GM12878 (cell line): ENCODE measurements around the gene TMPRSS3. TPM values are rescaled to one million over a fixed set of nuclear protein-coding genes. Genes with fewer than 3 reads are reported as not detected.

Experiments
- BCL11A ChIP-seq: IDR thresholded peaks from 2 replicates; pipeline ENCODE4 v1.6.1; 2011; ENCODE audit warnings: low read depth, low read length
- BHLHE40 ChIP-seq, 2 experiments: fragments of 450-650 bp in 1 of 2; IDR thresholded peaks; 2 replicates each; pipeline ENCODE4 v1.6.1; 2011 to 2017; ENCODE audit warnings: low read depth in 2 of 2, borderline replicate concordance in 1 of 2, improper control_type of control experiment in 1 of 2, low read length in 1 of 2, mild to moderate bottlenecking in 1 of 2
- BRCA1 ChIP-seq: IDR thresholded peaks from 2 replicates; pipeline ENCODE4 v1.6.1; 2011; ENCODE audit warnings: low read depth, low read length, improper control_type of control experiment
- CBFB ChIP-seq: IDR thresholded peaks from 2 replicates; pipeline ENCODE4 v1.6.1; 2016; ENCODE audit warnings: antibody characterized with exemption, low read depth
- CREM ChIP-seq: IDR thresholded peaks from 2 replicates; pipeline ENCODE4 v1.6.1; 2014; ENCODE audit warnings: antibody characterized with exemption, low read depth
- EGR1 ChIP-seq, 2 experiments: IDR thresholded peaks; 1 replicate in 1 of 2; 2 replicates in 1 of 2; pipeline ENCODE4 v1.6.1; 2011 to 2012; ENCODE audit warnings: low read depth in 2 of 2, low read length in 2 of 2, borderline replicate concordance in 1 of 2, mild to moderate bottlenecking in 1 of 2, moderate library complexity in 1 of 2
- ETV6 ChIP-seq, 2 experiments: fragments of 450-650 bp in 1 of 2; IDR thresholded peaks in 1 of 2; conservative IDR thresholded peaks in 1 of 2; 2 replicates each; pipeline ENCODE4 v1.6.1; 2014; ENCODE audit warnings: antibody characterized with exemption in 1 of 2, borderline replicate concordance in 1 of 2, low read depth in 1 of 2, mild to moderate bottlenecking in 1 of 2, moderate library complexity in 1 of 2
- EZH2 ChIP-seq: IDR thresholded peaks from 2 replicates; pipeline ENCODE4 v1.6.1; 2012; ENCODE audit warnings: low read depth, mild to moderate bottlenecking, control low read depth, inconsistent platforms, low read length, borderline replicate concordance; ENCODE audit not compliant: control insufficient read depth
- IKZF1 ChIP-seq: fragments of 450-650 bp; conservative IDR thresholded peaks from 2 replicates; pipeline ENCODE4 v1.6.1; 2017; ENCODE audit warnings: antibody characterized with exemption, mild to moderate bottlenecking
- IRF4 ChIP-seq: IDR thresholded peaks from 2 replicates; pipeline ENCODE4 v1.6.1; 2011; ENCODE audit warnings: low read depth, low read length
- JUND ChIP-seq: IDR thresholded peaks from 2 replicates; pipeline ENCODE4 v1.6.1; 2012; ENCODE audit warnings: low read depth, mild to moderate bottlenecking, low read length, improper control_type of control experiment, moderate library complexity
- KAT2A ChIP-seq: conservative IDR thresholded peaks from 2 replicates; pipeline ENCODE4 v1.6.1; 2011; ENCODE audit warnings: low read depth, low read length; ENCODE audit not compliant: control insufficient read depth
- MTA2 ChIP-seq: fragments of 450-650 bp; IDR thresholded peaks from 2 replicates; pipeline ENCODE4 v1.6.1; 2016; ENCODE audit warnings: low read depth, mild to moderate bottlenecking, moderate library complexity
- MXI1 ChIP-seq: fragments of 150-350 bp; IDR thresholded peaks from 2 replicates; pipeline ENCODE4 v1.6.1; 2011; ENCODE audit warnings: low read depth, mild to moderate bottlenecking, inconsistent platforms, low read length, improper control_type of control experiment
- NFYA ChIP-seq: IDR thresholded peaks from 2 replicates; pipeline ENCODE4 v1.6.1; 2011; ENCODE audit warnings: low read depth, mild to moderate bottlenecking, low read length, improper control_type of control experiment, borderline replicate concordance
- PAX8 ChIP-seq: fragments of 450-650 bp; IDR thresholded peaks from 2 replicates; pipeline ENCODE4 v1.6.1; 2017; ENCODE audit warnings: mild to moderate bottlenecking, moderate library complexity
- POLR2A ChIP-seq: IDR thresholded peaks from 2 replicates; pipeline ENCODE4 v1.6.1; 2011; ENCODE audit warnings: low read depth, mild to moderate bottlenecking, low read length
- POU2F2 ChIP-seq: IDR thresholded peaks from 3 replicates; pipeline ENCODE4 v1.6.1; 2011; ENCODE audit warnings: low read depth, mild to moderate bottlenecking, low read length, borderline replicate concordance
- RBBP5 ChIP-seq: fragments of 200-600 bp; sonication (generic); conservative IDR thresholded peaks from 2 replicates; pipeline ENCODE4 v1.6.1; 2016
- TCF3 ChIP-seq: IDR thresholded peaks from 2 replicates; pipeline ENCODE4 v1.6.1; 2012; ENCODE audit warnings: low read depth, mild to moderate bottlenecking, low read length, borderline replicate concordance; ENCODE audit not compliant: insufficient read depth
- ZNF384 ChIP-seq: IDR thresholded peaks from 2 replicates; pipeline ENCODE4 v1.6.1; 2012; ENCODE audit warnings: low read depth, mild to moderate bottlenecking, low read length, improper control_type of control experiment, borderline replicate concordance
- ZSCAN29 ChIP-seq: fragments of 450-650 bp; IDR thresholded peaks from 2 replicates; pipeline ENCODE4 v1.6.1; 2017; ENCODE audit warnings: mild to moderate bottlenecking, moderate library complexity
- ZZZ3 ChIP-seq: IDR thresholded peaks from 2 replicates; pipeline ENCODE4 v1.6.1; 2011; ENCODE audit warnings: low read depth; ENCODE audit not compliant: control insufficient read depth, insufficient read length
- polyA plus RNA-seq, 11 experiments: library from polyadenylated mRNA; depleted of rRNA in 4 of 11; unstranded in 6 of 11; stranded (reverse) in 5 of 11; fragments of >200 nt; fragmentation: Nextera tagmentation in 4 of 11; fragmentation: Illumina TruSeq in 1 of 11; extraction: Ambion mirVana in 4 of 11; extraction: Trizol in 1 of 11; gene quantifications; 1 replicate in 1 of 11; 2 replicates in 10 of 11; pipeline versions ENCODE4 v1.2.1 to v1.2.3, GENCODE V29; 2011 to 2016; ENCODE audit warnings: inconsistent platforms in 2 of 11, missing spikeins in 2 of 11, low read depth in 1 of 11
- total RNA-seq, 4 experiments: library from RNA; depleted of rRNA in 3 of 4; stranded (reverse); fragments of >200 nt in 3 of 4; fragmentation: Illumina TruSeq in 1 of 4; extraction: Trizol in 1 of 4; gene quantifications; 2 replicates each; pipeline versions ENCODE4 v1.2.1 to v1.2.3, GENCODE V29; 2013 to 2021
- TF ChIP-seq, protein P1 (sequence below): fragments of 150-350 bp; IDR thresholded peaks from 2 replicates; pipeline ENCODE4 v1.6.1; 2016; ENCODE audit warnings: low read depth, low read length
- TF ChIP-seq, protein P2 (sequence below): fragments of 450-650 bp; IDR thresholded peaks from 2 replicates; pipeline ENCODE4 v1.6.1; 2016; ENCODE audit warnings: mild to moderate bottlenecking

TMPRSS3 gene
- total and polyA plus RNA-seq, 10 of the 15 experiments (the other 5 are each of a cell fraction or from before 2014, with no cell fraction given), result 0.51 to 1.5 (median 0.82) TPM; not detected in 1

DNA sequence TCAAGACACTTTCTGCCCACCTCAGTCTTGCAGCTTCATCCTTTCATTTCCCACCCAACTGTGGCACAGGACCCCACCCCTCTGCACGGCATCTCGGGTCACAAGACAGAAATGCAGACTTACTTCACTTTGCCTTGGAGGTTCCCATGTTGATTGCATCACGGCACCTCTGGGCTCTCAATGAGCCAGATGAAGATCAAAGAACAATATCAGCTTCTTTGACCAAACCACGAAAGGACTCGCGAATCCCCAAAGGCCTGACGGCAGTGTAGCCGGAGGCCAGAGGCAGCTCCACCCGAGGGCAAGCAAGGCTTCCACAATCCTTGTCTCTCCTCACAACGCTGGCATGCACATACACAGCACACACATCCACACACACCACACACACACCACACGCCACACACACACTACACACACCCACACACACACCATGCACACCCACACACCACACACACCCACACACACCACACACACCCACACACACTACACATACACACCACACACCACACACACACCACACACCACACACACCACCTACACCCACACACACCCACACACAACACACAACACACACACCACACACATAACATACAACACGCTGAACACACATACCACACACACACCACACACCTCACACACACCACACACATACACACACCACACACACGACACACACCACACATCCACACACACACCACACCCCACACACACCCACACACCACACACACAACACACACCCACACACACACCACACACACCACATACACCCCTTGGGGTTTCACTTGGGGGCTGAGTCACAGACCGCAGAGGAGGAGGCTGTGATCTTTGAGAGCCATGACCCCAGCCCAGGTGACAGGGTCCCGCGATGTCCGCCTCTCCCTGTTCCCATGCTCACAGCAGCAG lies 43.7 kb upstream of the TMPRSS3 start (continued):
- TF ChIP-seq IKZF1 (peak; percentile 47; the same call in 1 of the 2 replicates), KAT2A (no peak), MXI1 (no peak), BRCA1 (no peak), POU2F2 (peak; percentile 82; the same call in 1 of the 3 replicates), EZH2 (no peak), CREM (peak; percentile 74; the same call in 1 of the 2 replicates), POLR2A (no peak), BHLHE40 (IDR thresholded peaks at IDR 0.05; ENCODE audit: borderline replicate concordance in 1 of 2, low read depth in 2 of 2, low read length in 1 of 2) (peak; percentile 40 to 69; a peak in 3 of 4 replicates), CBFB (no peak; the same call in none of the 2 replicates), TCF3 (peak; percentile 58; the same call in 1 of the 2 replicates), NFYA (no peak), RBBP5 (no peak), ETV6 (conservative IDR thresholded peaks at IDR 0.05 in 1 of 2, IDR thresholded peaks at IDR 0.05 in 1 of 2; ENCODE audit: borderline replicate concordance in 1 of 2, low read depth in 1 of 2) (peak in 1 of 2 experiments; percentile 55; a peak in 2 of 4 replicates), MTA2 (peak; percentile 78), ZZZ3 (no peak), BCL11A (peak; percentile 91), ZNF384 (no peak), JUND (no peak), EGR1 (IDR thresholded peaks at IDR 0.05; ENCODE audit: borderline replicate concordance in 1 of 2, low read depth in 2 of 2, low read length in 2 of 2) (peak; percentile 52 to 96), PAX8 (no peak), ZSCAN29 (no peak), IRF4 (peak; percentile 59)
- TF ChIP-seq, protein P1, sequence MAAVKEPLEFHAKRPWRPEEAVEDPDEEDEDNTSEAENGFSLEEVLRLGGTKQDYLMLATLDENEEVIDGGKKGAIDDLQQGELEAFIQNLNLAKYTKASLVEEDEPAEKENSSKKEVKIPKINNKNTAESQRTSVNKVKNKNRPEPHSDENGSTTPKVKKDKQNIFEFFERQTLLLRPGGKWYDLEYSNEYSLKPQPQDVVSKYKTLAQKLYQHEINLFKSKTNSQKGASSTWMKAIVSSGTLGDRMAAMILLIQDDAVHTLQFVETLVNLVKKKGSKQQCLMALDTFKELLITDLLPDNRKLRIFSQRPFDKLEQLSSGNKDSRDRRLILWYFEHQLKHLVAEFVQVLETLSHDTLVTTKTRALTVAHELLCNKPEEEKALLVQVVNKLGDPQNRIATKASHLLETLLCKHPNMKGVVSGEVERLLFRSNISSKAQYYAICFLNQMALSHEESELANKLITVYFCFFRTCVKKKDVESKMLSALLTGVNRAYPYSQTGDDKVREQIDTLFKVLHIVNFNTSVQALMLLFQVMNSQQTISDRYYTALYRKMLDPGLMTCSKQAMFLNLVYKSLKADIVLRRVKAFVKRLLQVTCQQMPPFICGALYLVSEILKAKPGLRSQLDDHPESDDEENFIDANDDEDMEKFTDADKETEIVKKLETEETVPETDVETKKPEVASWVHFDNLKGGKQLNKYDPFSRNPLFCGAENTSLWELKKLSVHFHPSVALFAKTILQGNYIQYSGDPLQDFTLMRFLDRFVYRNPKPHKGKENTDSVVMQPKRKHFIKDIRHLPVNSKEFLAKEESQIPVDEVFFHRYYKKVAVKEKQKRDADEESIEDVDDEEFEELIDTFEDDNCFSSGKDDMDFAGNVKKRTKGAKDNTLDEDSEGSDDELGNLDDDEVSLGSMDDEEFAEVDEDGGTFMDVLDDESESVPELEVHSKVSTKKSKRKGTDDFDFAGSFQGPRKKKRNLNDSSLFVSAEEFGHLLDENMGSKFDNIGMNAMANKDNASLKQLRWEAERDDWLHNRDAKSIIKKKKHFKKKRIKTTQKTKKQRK, result no peak
- TF ChIP-seq, protein P2, sequence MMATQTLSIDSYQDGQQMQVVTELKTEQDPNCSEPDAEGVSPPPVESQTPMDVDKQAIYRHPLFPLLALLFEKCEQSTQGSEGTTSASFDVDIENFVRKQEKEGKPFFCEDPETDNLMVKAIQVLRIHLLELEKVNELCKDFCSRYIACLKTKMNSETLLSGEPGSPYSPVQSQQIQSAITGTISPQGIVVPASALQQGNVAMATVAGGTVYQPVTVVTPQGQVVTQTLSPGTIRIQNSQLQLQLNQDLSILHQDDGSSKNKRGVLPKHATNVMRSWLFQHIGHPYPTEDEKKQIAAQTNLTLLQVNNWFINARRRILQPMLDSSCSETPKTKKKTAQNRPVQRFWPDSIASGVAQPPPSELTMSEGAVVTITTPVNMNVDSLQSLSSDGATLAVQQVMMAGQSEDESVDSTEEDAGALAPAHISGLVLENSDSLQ, result peak; percentile 31; the same call in 1 of the 2 replicates
